ENCODE results near the gene RBP3.

The RBP3 gene

DNA sequence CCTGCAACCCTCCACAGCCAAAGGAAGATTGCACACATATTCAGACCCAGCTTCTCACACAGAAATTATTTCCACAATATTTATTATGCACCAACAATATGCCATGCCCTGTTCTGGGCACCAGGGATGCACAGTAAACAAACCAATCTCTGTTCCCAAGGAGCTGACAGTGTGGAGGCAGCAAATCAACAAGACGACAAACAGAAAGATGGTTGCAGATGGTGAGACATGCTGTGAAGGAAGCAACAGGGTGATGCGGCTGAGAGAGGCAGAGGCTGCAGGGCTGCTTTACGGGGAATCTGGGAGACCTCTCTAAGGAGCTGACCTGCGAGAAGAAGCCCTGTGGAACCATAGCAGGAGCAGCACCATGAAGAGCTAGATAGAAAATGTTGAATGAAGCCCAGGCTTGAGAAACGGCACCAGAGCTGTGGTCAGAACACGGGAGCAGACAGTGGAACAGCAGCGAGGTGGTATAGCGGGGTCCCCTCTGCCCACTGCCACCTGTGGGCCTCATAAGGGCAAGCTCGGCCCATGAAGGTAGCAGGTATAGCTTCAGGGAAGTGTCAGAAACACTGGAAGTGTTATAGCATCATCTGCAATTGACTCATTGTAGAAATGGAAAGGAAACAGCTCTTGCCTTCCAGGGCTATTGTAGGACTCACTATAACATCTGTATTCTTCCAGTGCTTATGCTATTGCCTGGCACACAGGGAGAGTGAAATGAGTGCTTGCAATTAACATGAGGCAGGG is 17.4 kb downstream of the RBP3 start:
- Histone ChIP-seq H3K27me3 (ENCODE audit: low read depth, low read length) (no peaks in the 10 kb centered on the region), H3K4me3 (ENCODE audit: low read length) (no peak overlapping the region), H3K4me1 (ENCODE audit: low read length) (no peaks in the 10 kb centered on the region), H3K4me2 (ENCODE audit: low read length) (no peak overlapping the region), H3K79me2 (ENCODE audit: low read length) (no peaks in the 10 kb centered on the region), H3K27ac (ENCODE audit: low read length) (no peak overlapping the region), H3K9me3 (ENCODE audit: insufficient read depth, low read length) (no peaks in the 10 kb centered on the region), H4K20me1 (ENCODE audit: insufficient read depth, low read length) (no peaks in the 10 kb centered on the region), H3K36me3 (replicated peaks; ENCODE audit: low read depth, low read length) (no peaks in the 10 kb centered on the region), H3K9ac (ENCODE audit: low read length) (no peak overlapping the region), H2AFZ (ENCODE audit: low read depth, low read length) (no peak overlapping the region)
- TF ChIP-seq, protein P1, sequence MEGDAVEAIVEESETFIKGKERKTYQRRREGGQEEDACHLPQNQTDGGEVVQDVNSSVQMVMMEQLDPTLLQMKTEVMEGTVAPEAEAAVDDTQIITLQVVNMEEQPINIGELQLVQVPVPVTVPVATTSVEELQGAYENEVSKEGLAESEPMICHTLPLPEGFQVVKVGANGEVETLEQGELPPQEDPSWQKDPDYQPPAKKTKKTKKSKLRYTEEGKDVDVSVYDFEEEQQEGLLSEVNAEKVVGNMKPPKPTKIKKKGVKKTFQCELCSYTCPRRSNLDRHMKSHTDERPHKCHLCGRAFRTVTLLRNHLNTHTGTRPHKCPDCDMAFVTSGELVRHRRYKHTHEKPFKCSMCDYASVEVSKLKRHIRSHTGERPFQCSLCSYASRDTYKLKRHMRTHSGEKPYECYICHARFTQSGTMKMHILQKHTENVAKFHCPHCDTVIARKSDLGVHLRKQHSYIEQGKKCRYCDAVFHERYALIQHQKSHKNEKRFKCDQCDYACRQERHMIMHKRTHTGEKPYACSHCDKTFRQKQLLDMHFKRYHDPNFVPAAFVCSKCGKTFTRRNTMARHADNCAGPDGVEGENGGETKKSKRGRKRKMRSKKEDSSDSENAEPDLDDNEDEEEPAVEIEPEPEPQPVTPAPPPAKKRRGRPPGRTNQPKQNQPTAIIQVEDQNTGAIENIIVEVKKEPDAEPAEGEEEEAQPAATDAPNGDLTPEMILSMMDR (IDR thresholded peaks at IDR 0.05; ENCODE audit: low read depth, low read length): no peak
- TF ChIP-seq EZH2phosphoT487 (IDR thresholded peaks at IDR 0.05; ENCODE audit: low read depth): no peak

DNA sequence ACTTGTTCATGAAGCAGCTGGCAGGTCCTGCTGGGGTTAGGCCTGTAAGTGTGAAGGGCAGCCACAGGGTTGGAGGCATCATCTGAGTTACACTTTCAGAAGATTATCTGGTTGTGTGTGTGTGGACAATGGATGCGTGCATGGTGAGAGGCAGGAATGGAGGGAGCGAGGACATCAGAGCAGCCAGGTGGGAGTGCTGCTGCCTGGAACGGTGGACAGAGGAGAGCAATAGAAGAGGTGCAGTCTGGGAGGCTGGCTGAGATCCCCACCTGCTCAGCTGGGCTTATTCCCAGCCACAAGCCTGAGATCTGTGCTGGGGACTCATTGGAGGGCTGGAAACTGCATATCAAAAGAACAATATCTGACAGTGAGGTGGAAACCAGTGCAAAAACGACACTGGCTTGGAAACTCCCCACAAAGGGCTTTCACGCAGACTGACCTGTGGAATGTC is 18.0 kb downstream of the RBP3 start:
- no peak overlapping the region for H3K9ac ChIP-seq (ENCODE audit: low read length)
- no peaks in the 10 kb centered on the region for H3K36me3 ChIP-seq (replicated peaks; ENCODE audit: low read depth, low read length)
- H3K9me3 ChIP-seq (ENCODE audit: insufficient read depth, low read length): no peaks in the 10 kb centered on the region
- no peak overlapping the region for H2AFZ ChIP-seq (ENCODE audit: low read depth, low read length)
- H3K27me3 ChIP-seq (ENCODE audit: low read depth, low read length): no peaks in the 10 kb centered on the region
- no peak overlapping the region for H3K4me2 ChIP-seq (ENCODE audit: low read length)
- H3K27ac ChIP-seq (ENCODE audit: low read length): no peak overlapping the region
- H4K20me1 ChIP-seq (ENCODE audit: insufficient read depth, low read length): no peaks in the 10 kb centered on the region
- H3K4me1 ChIP-seq (ENCODE audit: low read length): no peaks in the 10 kb centered on the region
- no peaks in the 10 kb centered on the region for H3K79me2 ChIP-seq (ENCODE audit: low read length)
- no peak for TF ChIP-seq EZH2phosphoT487 (IDR thresholded peaks at IDR 0.05; ENCODE audit: low read depth)
- TF ChIP-seq, protein P1 (IDR thresholded peaks at IDR 0.05; ENCODE audit: low read depth, low read length): no peak
- no peak overlapping the region for H3K4me3 ChIP-seq (ENCODE audit: low read length)

DNA sequence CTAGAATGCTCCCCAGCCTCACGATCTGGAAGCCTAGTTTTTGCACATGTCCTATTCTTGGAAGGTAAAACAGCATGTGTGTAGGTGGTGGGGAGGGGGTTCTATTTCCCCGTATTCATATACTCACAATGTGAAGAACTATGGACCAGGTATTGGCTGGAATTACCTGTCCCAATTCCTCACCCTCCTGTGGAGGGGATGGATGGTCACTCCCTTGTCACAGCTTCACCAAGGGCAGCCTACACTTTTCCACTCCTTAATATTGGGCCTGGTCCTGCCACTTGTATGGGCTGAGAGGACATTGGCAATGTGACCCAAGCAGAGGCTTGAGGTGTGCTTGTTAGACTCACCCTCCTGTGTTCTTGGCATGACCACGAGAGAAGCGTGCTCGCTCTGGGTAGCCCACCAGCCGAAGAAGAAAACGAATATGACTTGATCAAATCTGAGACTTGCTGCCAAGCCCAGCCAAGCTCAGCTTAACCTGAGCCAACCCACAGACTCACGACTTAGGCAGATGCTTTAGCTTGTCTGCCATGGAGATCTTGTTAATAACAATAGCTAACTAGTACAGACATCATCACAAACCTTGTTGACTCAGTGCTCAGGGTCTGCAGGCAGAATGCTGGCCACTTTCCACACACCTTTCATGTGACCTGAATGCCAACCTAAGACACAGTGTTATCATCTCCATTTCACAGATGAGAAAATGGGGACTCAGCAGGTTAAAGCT is 18.7 kb downstream of the RBP3 start:
- H3K4me1 ChIP-seq (ENCODE audit: low read length): no peaks in the 10 kb centered on the region
- no peak overlapping the region for H3K4me2 ChIP-seq (ENCODE audit: low read length)
- H3K4me3 ChIP-seq (ENCODE audit: low read length): no peak overlapping the region
- H3K9me3 ChIP-seq (ENCODE audit: insufficient read depth, low read length): no peaks in the 10 kb centered on the region
- TF ChIP-seq EZH2phosphoT487 (IDR thresholded peaks at IDR 0.05; ENCODE audit: low read depth): no peak
- TF ChIP-seq, protein P1 (IDR thresholded peaks at IDR 0.05; ENCODE audit: low read depth, low read length): no peak
- no peaks in the 10 kb centered on the region for H3K36me3 ChIP-seq (replicated peaks; ENCODE audit: low read depth, low read length)
- H3K79me2 ChIP-seq (ENCODE audit: low read length): no peaks in the 10 kb centered on the region
- H3K27ac ChIP-seq (ENCODE audit: low read length): no peak overlapping the region
- H3K27me3 ChIP-seq (ENCODE audit: low read depth, low read length): no peaks in the 10 kb centered on the region
- H3K9ac ChIP-seq (ENCODE audit: low read length): no peak overlapping the region
- H4K20me1 ChIP-seq (ENCODE audit: insufficient read depth, low read length): no peaks in the 10 kb centered on the region
- no peak overlapping the region for H2AFZ ChIP-seq (ENCODE audit: low read depth, low read length)

DNA sequence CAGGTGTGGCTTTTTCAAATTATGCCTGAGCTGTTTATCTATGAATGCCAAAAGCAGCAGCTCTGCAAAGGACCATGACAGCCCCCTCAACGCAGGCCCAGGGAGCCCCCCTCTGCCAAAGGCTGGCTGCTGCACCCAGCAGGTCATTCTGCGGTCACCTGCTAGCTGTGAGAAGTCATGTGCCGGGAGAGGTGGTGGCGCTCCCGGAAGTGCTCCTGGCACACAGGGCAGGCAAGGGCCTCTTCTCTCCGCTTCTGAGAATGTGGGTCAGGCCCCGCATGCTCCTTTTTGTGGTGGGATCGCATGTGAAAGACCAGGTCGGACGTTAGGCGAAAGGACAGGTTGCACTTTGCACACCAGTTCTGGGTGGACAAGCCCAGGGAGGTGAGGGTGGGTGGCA is 19.5 kb downstream of the RBP3 start:
- Histone ChIP-seq H3K4me3 (ENCODE audit: low read length) (no peak overlapping the region), H3K27ac (ENCODE audit: low read length) (no peak overlapping the region), H3K36me3 (replicated peaks; ENCODE audit: low read depth, low read length) (no peaks in the 10 kb centered on the region), H3K27me3 (ENCODE audit: low read depth, low read length) (no peaks in the 10 kb centered on the region), H3K4me1 (ENCODE audit: low read length) (no peaks in the 10 kb centered on the region), H2AFZ (ENCODE audit: low read depth, low read length) (no peak overlapping the region), H4K20me1 (ENCODE audit: insufficient read depth, low read length) (no peaks in the 10 kb centered on the region), H3K79me2 (ENCODE audit: low read length) (no peaks in the 10 kb centered on the region), H3K9ac (ENCODE audit: low read length) (no peak overlapping the region), H3K9me3 (ENCODE audit: insufficient read depth, low read length) (no peaks in the 10 kb centered on the region), H3K4me2 (ENCODE audit: low read length) (no peak overlapping the region)
- TF ChIP-seq, protein P1 (IDR thresholded peaks at IDR 0.05; ENCODE audit: low read depth, low read length): no peak
- TF ChIP-seq EZH2phosphoT487 (IDR thresholded peaks at IDR 0.05; ENCODE audit: low read depth): no peak
